Esophagus muscularis mucosa (tissue), 4 donors: ENCODE results near the gene KLHL8. TPM values are rescaled to one million over a fixed set of nuclear protein-coding genes. Genes with fewer than 3 reads are reported as not detected.

Experiments
- DNase-seq: peaks from one replicate; pipeline ENCODE4 v3.0.0-alpha.2; 2017; ENCODE audit errors: extremely low spot score
- H3K27ac ChIP-seq, 4 donors: fragments of 200-600 bp; sonication (generic); replicated peaks in 1 of 4; 1 replicate in 3 of 4; 2 replicates in 1 of 4; pipeline ENCODE4 v1.5.1; 2016 to 2019; ENCODE audit warnings: mild to moderate bottlenecking in 1 of 4
- H3K27me3 ChIP-seq, 4 donors: fragments of 200-600 bp; sonication (generic); one replicate each; pipeline versions ENCODE4 v1.5.1 to v1.6.0; 2016 to 2019
- H3K36me3 ChIP-seq, 4 donors: fragments of 200-600 bp; sonication (generic); one replicate each; pipeline ENCODE4 v1.5.1; 2016 to 2019
- H3K4me1 ChIP-seq, 4 donors: fragments of 200-600 bp; sonication (generic); one replicate each; pipeline ENCODE4 v1.5.1; 2016 to 2019
- H3K4me3 ChIP-seq, 4 donors: fragments of 200-600 bp; sonication (generic); 1 replicate in 2 of 4; 2 replicates in 2 of 4; pipeline ENCODE4 v1.5.1; 2016 to 2019; ENCODE audit warnings: mild to moderate bottlenecking in 4 of 4, moderate library complexity in 1 of 4
- H3K9me3 ChIP-seq, 4 donors: fragments of 200-600 bp; sonication (generic); 1 replicate in 3 of 4; 2 replicates in 1 of 4; pipeline ENCODE4 v1.5.1; 2016 to 2019
- EP300 ChIP-seq: sonication (generic); formaldehyde crosslinking; IDR thresholded peaks from one replicate; pipeline ENCODE4 v1.6.1; 2017; ENCODE audit warnings: antibody characterized with exemption
- POLR2A ChIP-seq: fragments of 450-650 bp; IDR thresholded peaks from one replicate; pipeline ENCODE4 v1.6.1; 2017; ENCODE audit warnings: antibody characterized with exemption, moderate library complexity, mild to moderate bottlenecking, low read depth
- POLR2AphosphoS5 ChIP-seq, 2 donors: sonication (generic); formaldehyde crosslinking; IDR thresholded peaks; one replicate each; pipeline ENCODE4 v1.6.1; 2017; ENCODE audit warnings: antibody characterized with exemption in 2 of 2
- WGBS: methylation state at CpG from one replicate; pipeline ENCODE4 v1.1.5; 2018; 5-methylcytosine and 5-hydroxymethylcytosine counted together
- intact Hi-C: fragments of 100-400 bp; cut with DNase I; formaldehyde crosslinking; loops from one replicate; pipeline ENCODE4 v1.15.1; 2023
- total RNA-seq, 4 donors: library from RNA; depleted of rRNA; stranded (reverse); fragments of >200 nt; gene quantifications; one replicate each; pipeline versions ENCODE4 v1.1.0 to v1.2.1, GENCODE V29; 2016
- TF ChIP-seq, protein P1 (sequence below), 3 experiments: fragments of 200-600 bp in 2 of 3; fragments of 450-650 bp in 1 of 3; sonication (generic) in 2 of 3; IDR thresholded peaks; one replicate each; pipeline ENCODE4 v1.5.1; 2017 to 2019; ENCODE audit warnings: antibody characterized with exemption in 3 of 3, mild to moderate bottlenecking in 2 of 3, moderate library complexity in 1 of 3

The KLHL8 gene
- total RNA-seq, 4 donors from 2014 or later: 7.6 to 18.7 (median 11.7) TPM

- Histone ChIP-seq H3K9me3 (peaks cover 4 to 21% (median 14%) of the 10 kb centered on the region in 4 donors), H3K4me3 (no peak overlapping the region), H3K36me3 (no peaks in the 10 kb centered on the region), H3K27me3 (no peaks in the 10 kb centered on the region), H3K27ac (no peak overlapping the region), H3K4me1 (peaks cover 0 to 9% (median 4%) of the 10 kb centered on the region in 4 donors)
- intact Hi-C loops: no loop called here
- 50% methylated on average over 1 of the region's 1 CpG for WGBS
- DNase-seq: no peak
- TF ChIP-seq, protein P1, sequence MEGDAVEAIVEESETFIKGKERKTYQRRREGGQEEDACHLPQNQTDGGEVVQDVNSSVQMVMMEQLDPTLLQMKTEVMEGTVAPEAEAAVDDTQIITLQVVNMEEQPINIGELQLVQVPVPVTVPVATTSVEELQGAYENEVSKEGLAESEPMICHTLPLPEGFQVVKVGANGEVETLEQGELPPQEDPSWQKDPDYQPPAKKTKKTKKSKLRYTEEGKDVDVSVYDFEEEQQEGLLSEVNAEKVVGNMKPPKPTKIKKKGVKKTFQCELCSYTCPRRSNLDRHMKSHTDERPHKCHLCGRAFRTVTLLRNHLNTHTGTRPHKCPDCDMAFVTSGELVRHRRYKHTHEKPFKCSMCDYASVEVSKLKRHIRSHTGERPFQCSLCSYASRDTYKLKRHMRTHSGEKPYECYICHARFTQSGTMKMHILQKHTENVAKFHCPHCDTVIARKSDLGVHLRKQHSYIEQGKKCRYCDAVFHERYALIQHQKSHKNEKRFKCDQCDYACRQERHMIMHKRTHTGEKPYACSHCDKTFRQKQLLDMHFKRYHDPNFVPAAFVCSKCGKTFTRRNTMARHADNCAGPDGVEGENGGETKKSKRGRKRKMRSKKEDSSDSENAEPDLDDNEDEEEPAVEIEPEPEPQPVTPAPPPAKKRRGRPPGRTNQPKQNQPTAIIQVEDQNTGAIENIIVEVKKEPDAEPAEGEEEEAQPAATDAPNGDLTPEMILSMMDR (IDR thresholded peaks at IDR 0.05): no peak
- no peak for TF ChIP-seq POLR2AphosphoS5 (IDR thresholded peaks at IDR 0.05)
- TF ChIP-seq POLR2A: no peak
- TF ChIP-seq EP300: no peak
Observed at GRCh38 chr4:87240341-87240740, 19.9 kb upstream of the KLHL8 start.

DNA sequence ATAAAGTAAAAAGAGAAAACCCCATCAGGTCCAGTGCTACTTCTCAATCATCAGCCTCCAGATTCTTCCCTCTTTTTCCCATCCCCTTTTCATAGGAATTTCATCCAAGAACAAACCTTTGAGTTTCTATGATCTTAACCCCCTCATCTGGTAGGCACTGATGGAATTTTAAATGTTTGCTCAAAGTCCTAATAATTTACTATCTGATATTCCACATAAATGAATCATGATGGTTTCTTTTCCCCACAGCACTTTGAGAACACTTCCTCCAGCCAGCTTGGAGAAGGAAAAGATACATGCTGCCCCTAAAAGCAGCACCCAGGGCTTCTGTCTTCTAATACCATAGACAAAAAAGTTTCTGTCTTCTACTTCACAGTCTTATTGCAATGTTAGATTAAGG lies 19.4 kb upstream of the KLHL8 start:
- intact Hi-C loops: no loop called here
- TF ChIP-seq EP300 (no peak), POLR2AphosphoS5 (IDR thresholded peaks at IDR 0.05) (no peak), POLR2A (no peak)
- TF ChIP-seq, protein P1 (IDR thresholded peaks at IDR 0.05): no peak
- H3K9me3 ChIP-seq: peaks cover 4 to 21% (median 14%) of the 10 kb centered on the region in 4 donors
- H3K36me3 ChIP-seq: no peaks in the 10 kb centered on the region
- peaks cover 0 to 12% (median 5%) of the 10 kb centered on the region in 4 donors for H3K4me1 ChIP-seq
- no peaks in the 10 kb centered on the region for H3K27me3 ChIP-seq
- no peak overlapping the region for H3K27ac ChIP-seq
- no peak overlapping the region for H3K4me3 ChIP-seq
- no peak for DNase-seq

GRCh38 chr4:87239194-87239593 lies 18.8 kb upstream of the KLHL8 start:
- Histone ChIP-seq H3K36me3 (no peaks in the 10 kb centered on the region), H3K27ac (no peak overlapping the region), H3K27me3 (no peaks in the 10 kb centered on the region), H3K9me3 (peaks cover 4 to 21% (median 14%) of the 10 kb centered on the region in 4 donors), H3K4me1 (peaks cover 0 to 12% (median 5%) of the 10 kb centered on the region in 4 donors), H3K4me3 (no peak overlapping the region)
- no peak for DNase-seq
- intact Hi-C loops: no loop called here
- TF ChIP-seq EP300 (no peak), POLR2AphosphoS5 (IDR thresholded peaks at IDR 0.05) (no peak), POLR2A (no peak)
- TF ChIP-seq, protein P1 (IDR thresholded peaks at IDR 0.05): no peak
- WGBS: 83% methylated on average over 5 of the region's 5 CpGs

DNA sequence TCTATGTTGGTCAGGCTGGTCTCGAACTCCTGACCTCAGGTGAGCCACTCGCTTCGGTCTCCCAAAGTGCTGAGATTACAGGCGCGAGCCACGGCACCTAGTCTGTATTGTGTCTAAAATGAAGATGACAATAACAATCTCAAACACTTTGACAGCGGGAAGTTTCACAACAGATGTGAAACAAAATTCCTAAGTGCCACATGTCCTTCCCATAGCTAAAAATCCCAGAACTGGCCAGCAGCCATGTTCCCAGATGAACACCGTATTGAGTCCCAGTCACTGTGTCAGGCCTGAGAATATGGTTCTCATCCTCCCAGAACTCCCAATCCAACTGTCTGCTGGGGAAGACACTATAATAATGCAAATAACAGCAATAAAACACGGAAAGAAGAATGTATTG lies 16.4 kb upstream of the KLHL8 start:
- H3K4me1 ChIP-seq: peaks cover 0 to 12% (median 5%) of the 10 kb centered on the region in 4 donors
- DNase-seq: no peak
- no peaks in the 10 kb centered on the region for H3K27me3 ChIP-seq
- WGBS: 90% methylated on average over 9 of the region's 9 CpGs
- no peak overlapping the region for H3K27ac ChIP-seq
- no peak overlapping the region for H3K4me3 ChIP-seq
- intact Hi-C loops: no loop called here
- H3K9me3 ChIP-seq: no peaks in the 10 kb centered on the region
- TF ChIP-seq EP300: no peak
- no peak for TF ChIP-seq POLR2A
- no peak for TF ChIP-seq POLR2AphosphoS5 (IDR thresholded peaks at IDR 0.05)
- TF ChIP-seq, protein P1 (IDR thresholded peaks at IDR 0.05): no peak
- no peaks in the 10 kb centered on the region for H3K36me3 ChIP-seq

DNA sequence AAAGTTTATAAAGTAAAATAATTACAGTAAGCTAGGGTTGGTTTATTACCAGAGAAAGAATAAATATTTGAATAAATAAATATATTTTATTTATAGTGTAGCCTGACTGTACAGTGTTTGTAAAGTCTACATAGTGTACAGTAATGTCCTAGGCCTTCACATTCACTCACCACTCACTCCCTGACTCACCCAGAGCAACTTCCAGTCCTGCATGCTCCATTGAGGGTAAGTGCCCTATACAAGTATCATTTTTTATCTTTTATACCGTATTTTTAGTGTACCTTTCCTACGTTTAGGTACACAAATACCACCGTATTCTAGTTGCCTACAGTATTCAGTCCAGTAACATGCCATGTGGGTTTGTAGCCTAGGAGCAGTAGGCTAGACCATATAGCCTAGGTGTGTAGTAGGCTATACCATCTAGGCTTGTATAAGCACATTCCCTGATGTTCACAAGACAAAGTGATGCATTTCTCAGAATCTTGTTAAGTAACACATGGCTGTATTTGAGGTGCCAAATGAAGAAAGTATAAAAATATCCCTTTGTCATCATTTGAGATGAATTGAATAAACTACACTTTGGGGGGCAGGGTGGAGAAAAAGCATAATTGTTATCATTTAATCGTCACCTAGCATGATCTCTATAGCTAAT lies 14.7 kb upstream of the KLHL8 start:
- no peak for DNase-seq
- WGBS: 63% methylated on average over 4 of the region's 4 CpGs
- peak overlapping the region; percentile 46 to 56 (median 52) for H3K4me3 ChIP-seq
- TF ChIP-seq, protein P1 (IDR thresholded peaks at IDR 0.05): no peak
- TF ChIP-seq POLR2AphosphoS5 (IDR thresholded peaks at IDR 0.05) (no peak), POLR2A (no peak), EP300 (no peak)
- no peaks in the 10 kb centered on the region for H3K9me3 ChIP-seq
- peaks cover 0 to 12% (median 5%) of the 10 kb centered on the region in 4 donors for H3K4me1 ChIP-seq
- no peaks in the 10 kb centered on the region for H3K27me3 ChIP-seq
- intact Hi-C loops: loop anchor here (2.0 kb wide), 2 partner anchors 84 to 312 kb away; no protein-coding TSS in a partner anchor
- H3K36me3 ChIP-seq: no peaks in the 10 kb centered on the region
- peak overlapping the region in 1 of 4 donors; percentile 43 for H3K27ac ChIP-seq
